Karpas-422 (cell line): Measurements from ENCODE around the gene SLC35E3. TPM values are rescaled to one million over a fixed set of nuclear protein-coding genes. Genes with fewer than 3 reads are reported as not detected.
"Not testable (repeated sequence)": the region's sequence is repeated elsewhere in the genome, so short reads cannot be mapped to it uniquely, and the experiment has no call there.

Source experiments
- DNase-seq: peaks from one replicate; pipeline ENCODE4 v3.0.0-alpha.2; 2015
- H2AFZ ChIP-seq: fragments of 200-600 bp; sonication (generic); 2 replicates; pipeline ENCODE4 v1.6.1; 2014; ENCODE audit warnings: antibody characterized with exemption, low read length, mixed read lengths
- H3K27ac ChIP-seq: fragments of 200-600 bp; sonication (generic); 2 replicates; pipeline ENCODE4 v1.5.1; 2014; ENCODE audit warnings: mild to moderate bottlenecking, low read length, moderate library complexity
- H3K27me3 ChIP-seq: fragments of 200-600 bp; sonication (generic); 2 replicates; pipeline ENCODE4 v1.6.1; 2014; ENCODE audit warnings: low read length, mixed read lengths
- H3K36me3 ChIP-seq: fragments of 200-600 bp; sonication (generic); 2 replicates; pipeline ENCODE4 v1.6.1; 2014; ENCODE audit warnings: low read length, mixed read lengths; ENCODE audit not compliant: insufficient read depth
- H3K4me1 ChIP-seq: fragments of 200-600 bp; sonication (generic); 2 replicates; pipeline ENCODE4 v1.6.1; 2014; ENCODE audit warnings: mild to moderate bottlenecking, low read length, mixed read lengths
- H3K4me2 ChIP-seq: fragments of 200-600 bp; sonication (generic); 2 replicates; pipeline ENCODE4 v1.6.1; 2014; ENCODE audit warnings: low read length, low read depth, mild to moderate bottlenecking; ENCODE audit not compliant: poor library complexity, severe bottlenecking
- H3K4me3 ChIP-seq: fragments of 200-600 bp; sonication (generic); 2 replicates; pipeline ENCODE4 v1.5.1; 2014; ENCODE audit warnings: mild to moderate bottlenecking, antibody characterized with exemption, low read length, mixed read lengths
- H3K79me2 ChIP-seq: fragments of 200-600 bp; sonication (generic); 2 replicates; pipeline ENCODE4 v1.6.1; 2014; ENCODE audit warnings: mild to moderate bottlenecking, low read length, mixed read lengths
- H3K9ac ChIP-seq: fragments of 200-600 bp; sonication (generic); 2 replicates; pipeline ENCODE4 v1.6.0; 2014; ENCODE audit warnings: low read length
- H3K9me2 ChIP-seq: fragments of 200-600 bp; sonication (generic), shearing (Covaris generic); replicated peaks from 2 replicates; pipeline ENCODE4 v1.6.0; 2014; ENCODE audit warnings: mild to moderate bottlenecking, low read length, moderate library complexity; ENCODE audit not compliant: insufficient read depth
- H3K9me3 ChIP-seq: fragments of 300-700, 200-600 bp; sonication (generic); 2 replicates; pipeline ENCODE4 v1.6.1; 2014; ENCODE audit warnings: low read length, mixed read lengths
- H4K20me1 ChIP-seq: fragments of 200-600 bp; sonication (generic); 2 replicates; pipeline ENCODE4 v1.6.1; 2014; ENCODE audit warnings: mild to moderate bottlenecking, antibody characterized with exemption, low read length, low read depth; ENCODE audit not compliant: insufficient read depth
- total RNA-seq: library from RNA; depleted of rRNA; stranded (reverse); fragments of >200 nt; shearing (Covaris generic); gene quantifications from 2 replicates; pipeline ENCODE4 v1.2.3, GENCODE V29; 2014; ENCODE audit warnings: low replicate concordance

Gene SLC35E3
- total RNA-seq, 1 experiment from 2014 or later = 3.5 TPM

DNA sequence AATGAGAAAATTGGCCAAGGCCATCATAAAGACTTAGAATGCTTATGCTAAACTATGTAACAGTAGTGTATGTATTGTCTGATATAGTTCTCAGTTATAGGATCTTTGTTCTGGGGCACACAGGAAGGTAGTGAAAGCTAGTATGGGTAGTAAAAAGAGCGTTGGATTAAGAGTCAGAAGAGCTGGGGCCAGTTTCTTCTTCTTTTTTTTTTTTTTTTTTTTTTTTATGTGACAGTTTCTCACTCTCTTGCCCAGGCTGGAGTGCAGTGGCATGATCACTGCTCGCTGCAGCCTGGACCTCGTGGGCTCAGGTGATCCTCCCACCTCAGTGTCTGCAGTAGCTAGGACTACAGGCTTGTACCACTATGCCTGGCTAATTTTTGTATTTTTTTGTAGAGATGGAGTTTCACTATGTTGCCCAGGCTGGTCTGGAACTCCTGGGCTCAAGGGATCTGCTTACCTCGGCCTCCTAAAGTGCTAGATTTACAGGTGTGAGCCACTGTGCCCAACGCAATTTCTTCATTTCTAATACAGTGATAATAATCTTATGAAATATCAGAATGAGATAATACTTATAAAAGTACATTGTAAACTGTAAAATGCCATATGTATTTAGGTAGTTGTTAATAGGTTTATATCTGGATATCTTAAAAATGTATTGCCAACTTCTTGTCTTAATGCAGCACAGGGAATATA is 69.4 kb downstream of the SLC35E3 start:
- no peaks in the 10 kb centered on the region for H3K27me3 ChIP-seq
- no peak overlapping the region for H3K4me3 ChIP-seq
- H3K36me3 ChIP-seq = peaks cover 52% of the 10 kb centered on the region
- no peaks in the 10 kb centered on the region for H3K4me1 ChIP-seq
- no peak overlapping the region for H3K4me2 ChIP-seq
- H3K9me3 ChIP-seq = no peaks in the 10 kb centered on the region
- no peaks in the 10 kb centered on the region for H4K20me1 ChIP-seq
- peaks cover 77% of the 10 kb centered on the region for H3K79me2 ChIP-seq
- H2AFZ ChIP-seq = no peak overlapping the region
- no peak overlapping the region for H3K9ac ChIP-seq
- no peak overlapping the region for H3K27ac ChIP-seq
- H3K9me2 ChIP-seq = no peaks in the 10 kb centered on the region
- DNase-seq = no peak

DNA sequence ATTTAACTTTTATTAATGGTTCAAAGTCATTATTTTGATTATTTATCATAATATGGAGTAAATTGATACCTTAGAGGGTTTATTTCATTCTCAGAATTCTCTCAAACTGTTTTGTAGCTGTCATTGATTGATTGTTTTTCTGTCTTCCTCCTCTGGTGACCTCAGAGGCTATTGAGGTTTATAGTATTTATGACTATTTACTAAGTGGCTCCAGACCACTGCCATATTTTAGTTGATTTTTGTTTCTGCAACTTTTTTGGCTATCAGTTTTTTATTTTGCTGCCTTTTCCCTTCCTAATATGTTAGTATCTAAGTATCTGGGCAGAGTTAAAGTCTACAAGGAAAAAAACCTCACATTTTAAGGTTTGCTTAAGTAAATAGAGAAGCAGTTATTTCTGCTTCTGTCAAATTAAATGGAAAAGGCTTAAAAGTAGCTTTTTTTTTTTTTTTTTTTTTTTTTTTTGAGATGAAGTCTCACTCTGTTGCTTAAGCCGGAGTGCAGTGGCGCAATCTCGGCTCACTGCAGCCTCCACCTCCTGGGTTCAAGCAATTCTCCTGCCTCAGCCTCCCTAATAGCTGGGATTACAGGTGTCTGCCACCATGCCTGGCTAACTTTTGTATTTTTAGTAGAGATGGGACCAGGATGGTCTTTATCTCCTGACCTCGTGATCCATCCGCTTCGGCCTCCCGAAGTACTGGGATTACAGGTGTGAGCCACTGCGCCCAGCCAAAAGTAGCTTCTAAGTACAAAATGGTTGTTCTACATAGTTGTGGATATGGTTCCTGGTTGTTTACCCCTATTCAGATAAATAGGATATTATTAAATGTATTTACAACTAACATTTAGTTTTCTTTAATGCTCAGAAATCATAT is 70.2 kb downstream of the SLC35E3 start:
- H3K36me3 ChIP-seq = peaks cover 56% of the 10 kb centered on the region
- no peak overlapping the region for H2AFZ ChIP-seq
- no peaks in the 10 kb centered on the region for H4K20me1 ChIP-seq
- H3K79me2 ChIP-seq = peaks cover 76% of the 10 kb centered on the region
- H3K9ac ChIP-seq = no peak overlapping the region
- DNase-seq = no peak
- H3K4me3 ChIP-seq = no peak overlapping the region
- H3K27me3 ChIP-seq = no peaks in the 10 kb centered on the region
- no peaks in the 10 kb centered on the region for H3K9me2 ChIP-seq
- H3K4me2 ChIP-seq = no peak overlapping the region
- H3K4me1 ChIP-seq = no peaks in the 10 kb centered on the region
- no peak overlapping the region for H3K27ac ChIP-seq
- H3K9me3 ChIP-seq = no peaks in the 10 kb centered on the region

DNA sequence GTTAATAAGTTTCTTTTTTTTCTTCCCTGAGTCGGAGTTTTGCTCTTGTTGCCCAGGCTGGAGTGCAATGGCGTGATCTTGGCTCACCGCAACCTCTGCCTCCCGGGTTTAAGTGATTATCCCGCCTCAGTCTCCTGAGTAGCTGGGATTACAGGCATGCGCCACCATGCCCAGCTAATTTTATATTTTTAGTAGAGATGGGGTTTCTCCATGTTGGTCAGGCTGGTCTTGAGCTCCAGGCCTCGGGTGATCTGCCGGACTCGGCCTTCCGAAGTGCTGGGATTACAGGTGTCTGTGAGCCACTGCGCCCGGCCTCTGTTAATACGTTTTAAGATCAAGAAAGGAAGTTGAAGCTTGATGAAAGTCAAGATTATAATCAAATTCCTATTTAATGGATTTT is 73.5 kb downstream of the SLC35E3 start:
- Histone ChIP-seq H3K79me2 (peaks cover 64% of the 10 kb centered on the region), H3K36me3 (peaks cover 70% of the 10 kb centered on the region)
- DNase-seq, H3K9me3 ChIP-seq, H3K4me3 ChIP-seq, H3K9ac ChIP-seq, H2AFZ ChIP-seq, H3K9me2 ChIP-seq, H3K4me1 ChIP-seq, H3K27me3 ChIP-seq, H4K20me1 ChIP-seq, H3K27ac ChIP-seq, H3K4me2 ChIP-seq: not testable (repeated sequence)

DNA sequence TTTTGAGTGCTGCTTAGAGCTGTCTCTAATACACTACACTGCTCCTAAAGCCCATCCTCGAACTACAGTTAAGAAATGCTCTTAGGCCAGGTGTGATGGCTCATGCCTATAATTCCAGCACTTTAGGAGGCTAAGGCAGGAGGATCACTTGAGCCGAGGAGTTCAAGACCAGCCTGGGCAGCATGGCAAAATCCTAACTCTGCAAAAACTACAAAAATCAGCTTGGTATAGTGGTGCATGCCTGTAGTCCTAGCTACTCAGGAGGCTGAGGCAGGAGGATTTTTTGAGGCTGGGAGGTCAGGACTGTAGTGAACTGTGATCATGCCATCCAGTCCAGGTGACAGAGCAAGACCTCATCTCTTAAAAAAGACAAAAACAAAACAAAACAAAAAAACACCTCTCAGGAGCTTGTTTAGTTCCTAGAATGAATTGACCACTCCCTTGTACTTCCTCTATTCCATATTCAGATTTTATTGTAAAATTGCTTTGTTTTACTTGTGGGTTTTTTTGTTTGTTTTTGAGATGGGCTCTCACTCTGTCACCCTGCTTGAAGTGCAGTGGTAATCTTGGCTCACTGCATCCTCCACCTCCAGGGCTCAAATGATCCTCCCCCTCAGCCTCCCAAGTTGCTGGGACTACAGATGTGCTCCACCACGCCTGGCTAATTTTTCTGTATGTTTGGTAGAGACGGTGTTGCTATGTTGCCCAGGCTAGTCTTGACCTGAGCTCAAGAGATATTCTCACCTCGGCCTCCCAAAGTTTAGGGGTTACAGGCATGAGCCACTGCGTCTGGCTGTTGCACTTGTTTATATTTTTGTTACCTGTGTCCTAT is 75.6 kb downstream of the SLC35E3 start:
- Histone ChIP-seq H3K79me2 (peaks cover 46% of the 10 kb centered on the region), H3K4me3 (no peak overlapping the region), H3K9me3 (no peaks in the 10 kb centered on the region), H3K27me3 (no peaks in the 10 kb centered on the region), H3K9ac (no peak overlapping the region), H3K4me1 (no peaks in the 10 kb centered on the region), H3K4me2 (no peak overlapping the region), H4K20me1 (0 out of 2 replicates have a peak, but pooled peaks cover 4% of the 10 kb centered on the region), H2AFZ (no peak overlapping the region), H3K27ac (no peak overlapping the region), H3K9me2 (no peaks in the 10 kb centered on the region), H3K36me3 (peaks cover 72% of the 10 kb centered on the region)
- no peak for DNase-seq

DNA sequence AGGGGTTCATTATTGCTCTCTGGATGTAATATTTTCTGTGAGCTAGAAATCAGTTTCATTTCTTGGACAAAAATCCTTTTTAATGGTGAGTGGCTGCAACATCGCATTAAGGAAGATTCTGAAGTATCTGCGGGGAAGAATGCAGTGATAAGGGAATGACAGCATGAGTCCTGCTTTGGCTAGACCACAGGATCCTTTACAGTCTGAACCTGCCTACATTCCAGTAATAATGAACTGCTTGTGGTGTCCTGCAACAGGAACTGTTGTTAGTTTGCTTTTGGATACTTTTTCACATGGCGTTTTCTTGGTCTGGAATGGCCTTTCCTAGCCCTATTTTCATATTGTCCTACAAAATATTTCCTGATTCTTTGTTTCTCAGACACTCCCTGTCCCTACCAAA is 77.7 kb downstream of the SLC35E3 start:
- Histone ChIP-seq H3K79me2 (peaks cover 34% of the 10 kb centered on the region), H2AFZ (no peak overlapping the region), H3K9ac (no peak overlapping the region), H3K27ac (no peak overlapping the region), H3K36me3 (peaks cover 71% of the 10 kb centered on the region), H4K20me1 (0 out of 2 replicates have a peak, but pooled peaks cover 4% of the 10 kb centered on the region), H3K4me3 (no peak overlapping the region), H3K9me2 (no peaks in the 10 kb centered on the region), H3K9me3 (no peaks in the 10 kb centered on the region), H3K4me2 (no peak overlapping the region), H3K27me3 (no peaks in the 10 kb centered on the region), H3K4me1 (no peaks in the 10 kb centered on the region)
- DNase-seq = no peak

DNA sequence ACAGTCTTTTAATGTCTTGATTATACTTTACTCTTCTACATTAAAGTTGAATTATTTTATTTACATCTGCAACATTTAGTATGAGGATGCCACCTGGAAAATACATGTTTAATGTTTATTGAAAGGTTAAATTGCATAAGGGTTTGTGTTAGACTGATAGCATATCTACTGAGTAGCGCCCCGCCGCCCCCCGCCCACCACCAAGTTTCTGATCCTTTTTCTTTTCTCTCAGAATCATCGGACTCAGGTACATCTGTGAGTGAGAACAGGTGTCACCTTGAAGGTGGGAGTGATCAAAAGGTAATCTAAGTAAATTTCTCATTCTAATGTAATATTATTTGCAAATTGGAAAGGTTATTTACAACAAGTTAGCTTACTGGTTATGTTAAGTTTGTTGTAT is 78.2 kb downstream of the SLC35E3 start:
- H3K4me2 ChIP-seq = no peak overlapping the region
- H3K9me2 ChIP-seq = no peaks in the 10 kb centered on the region
- H3K36me3 ChIP-seq = peaks cover 70% of the 10 kb centered on the region
- no peak overlapping the region for H3K9ac ChIP-seq
- 0 out of 2 replicates have a peak, but pooled peaks cover 4% of the 10 kb centered on the region for H4K20me1 ChIP-seq
- no peak overlapping the region for H3K27ac ChIP-seq
- no peak overlapping the region for H3K4me3 ChIP-seq
- no peaks in the 10 kb centered on the region for H3K27me3 ChIP-seq
- DNase-seq = no peak
- no peaks in the 10 kb centered on the region for H3K9me3 ChIP-seq
- peaks cover 30% of the 10 kb centered on the region for H3K79me2 ChIP-seq
- H3K4me1 ChIP-seq = no peaks in the 10 kb centered on the region
- H2AFZ ChIP-seq = no peak overlapping the region

DNA sequence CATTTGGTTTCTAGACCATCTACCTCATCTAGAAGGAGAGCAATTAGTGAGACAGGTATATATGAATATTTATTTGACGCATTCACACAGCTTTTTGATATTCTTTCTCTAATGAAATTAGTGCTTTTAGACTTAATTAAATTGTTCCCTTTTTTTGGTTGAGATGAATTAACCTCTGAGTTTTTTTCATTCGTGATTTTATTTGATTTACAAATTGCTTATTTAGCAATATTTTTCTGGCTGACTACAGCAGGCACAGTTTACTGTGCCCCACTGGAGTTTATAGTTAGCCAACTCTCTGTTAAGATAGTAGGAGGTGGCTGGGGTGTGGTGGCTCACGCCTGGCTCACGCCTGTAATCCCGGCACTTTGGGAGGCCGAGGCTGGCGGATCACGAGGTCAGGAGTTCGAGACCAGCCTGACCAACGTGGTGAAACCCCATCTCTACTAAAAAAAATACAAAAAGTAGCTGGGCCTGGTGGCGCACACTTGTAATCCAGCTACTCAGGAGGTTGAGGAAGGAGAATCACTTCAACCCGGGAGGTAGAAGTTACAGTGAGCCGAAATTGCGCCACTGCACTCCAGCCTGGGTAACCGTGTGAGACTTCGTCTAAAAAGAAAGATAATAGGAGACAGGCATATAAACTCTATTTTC is 78.7 kb downstream of the SLC35E3 start:
- Histone ChIP-seq H3K9me2 (no peaks in the 10 kb centered on the region), H3K36me3 (peaks cover 67% of the 10 kb centered on the region), H3K27me3 (no peaks in the 10 kb centered on the region), H3K9me3 (no peaks in the 10 kb centered on the region), H3K79me2 (peaks cover 28% of the 10 kb centered on the region), H3K4me2 (no peak overlapping the region), H3K4me1 (no peaks in the 10 kb centered on the region), H3K27ac (no peak overlapping the region), H3K4me3 (no peak overlapping the region), H4K20me1 (0 out of 2 replicates have a peak, but pooled peaks cover 4% of the 10 kb centered on the region), H3K9ac (no peak overlapping the region), H2AFZ (no peak overlapping the region)
- no peak for DNase-seq
